Stomach (tissue), 9 donors: ENCODE data around the gene DTX3L. TPM values are rescaled to one million over a fixed set of nuclear protein-coding genes. Genes with fewer than 3 reads are reported as not detected.
A peak's percentile ranks its signal among the peaks of the same experiment; 100 is the strongest.

Experiments
- DNase-seq, 2 donors: peaks; one replicate each; pipeline versions ENCODE4 v3.0.0 to v3.0.0-alpha.2; 2013 to 2019
- H3K27ac ChIP-seq, 5 donors: fragments of 200-600 bp in 4 of 5; sonication (generic) in 4 of 5; one replicate each; pipeline ENCODE4 v1.5.1; 2013 to 2019; ENCODE audit warnings: mild to moderate bottlenecking in 1 of 5, moderate library complexity in 1 of 5
- H3K27me3 ChIP-seq, 3 donors: fragments of 200-600 bp; sonication (generic); one replicate each; pipeline ENCODE4 v1.5.1; 2017 to 2019; ENCODE audit warnings: mixed run types in 1 of 3
- H3K36me3 ChIP-seq, 4 donors: fragments of 200-600 bp; sonication (generic); 1 replicate in 3 of 4; 2 replicates in 1 of 4; pipeline ENCODE4 v1.5.1; 2016 to 2019
- H3K4me1 ChIP-seq, 4 donors: fragments of 200-600 bp; sonication (generic); one replicate each; pipeline ENCODE4 v1.5.1; 2016 to 2019
- H3K4me3 ChIP-seq, 4 donors: fragments of 200-600 bp; sonication (generic) in 3 of 4; one replicate each; pipeline ENCODE4 v1.5.1; 2016 to 2019; ENCODE audit warnings: mild to moderate bottlenecking in 1 of 4
- H3K9me3 ChIP-seq, 4 donors: fragments of 200-600 bp; sonication (generic); one replicate each; pipeline ENCODE4 v1.5.1; 2016 to 2019
- EP300 ChIP-seq: sonication (generic); formaldehyde crosslinking; IDR thresholded peaks from one replicate; pipeline ENCODE4 v1.6.1; 2017; ENCODE audit warnings: antibody characterized with exemption
- POLR2A ChIP-seq, 4 donors: fragments of 450-650 bp; IDR thresholded peaks; one replicate each; pipeline ENCODE4 v1.6.1; 2016; ENCODE audit warnings: antibody characterized with exemption in 4 of 4, control low read depth in 2 of 4, mild to moderate bottlenecking in 1 of 4, moderate library complexity in 1 of 4
- POLR2AphosphoS5 ChIP-seq, 3 donors: sonication (generic); formaldehyde crosslinking; IDR thresholded peaks; one replicate each; pipeline ENCODE4 v1.6.1; 2016; ENCODE audit warnings: antibody characterized with exemption in 3 of 3
- WGBS, 5 donors: extraction: QIAGEN DNeasy Blood & Tissue Kit in 3 of 5; methylation state at CpG; one replicate each; pipeline versions ENCODE4 v1.1.5 to v1.1.7; 2013 to 2018; 5-methylcytosine and 5-hydroxymethylcytosine counted together
- intact Hi-C: fragments of 100-400 bp; cut with DNase I; formaldehyde crosslinking; loops from one replicate; pipeline ENCODE4 v1.15.1; 2023; ENCODE audit warnings: low total_unique reads
- polyA plus RNA-seq, 3 donors: library from polyadenylated mRNA; stranded (reverse); fragments of 200-250 nt; gene quantifications; one replicate each; pipeline ENCODE4 v1.2.3, GENCODE V29; 2013
- total RNA-seq, 5 donors: library from RNA; depleted of rRNA; stranded (reverse); fragments of >200 nt; gene quantifications; one replicate each; pipeline versions ENCODE4 v1.1.0 to v1.2.3, GENCODE V29; 2014 to 2016
- TF ChIP-seq, protein P1 (sequence below), 7 experiments: fragments of 450-650 bp in 4 of 7; fragments of 200-600 bp in 3 of 7; sonication (generic) in 3 of 7; IDR thresholded peaks; one replicate each; pipeline ENCODE4 v1.5.1; 2016 to 2019; ENCODE audit warnings: antibody characterized with exemption in 7 of 7, control low read depth in 2 of 7, mild to moderate bottlenecking in 1 of 7
- donor health status: healthy with polysubstance abuse.
- donor health status: Bipolar disorder and iron deficiency.
- donor health status: healthy.

DTX3L gene
- total and polyA plus RNA-seq, 8 donors: 5.8 to 29.0 (median 15.1) TPM

GRCh38 chr3:122568755-122569154 is 4.6 kb downstream of the DTX3L start:
- H3K4me1 ChIP-seq: peaks cover 10 to 68% (median 34%) of the 10 kb centered on the region in 4 donors
- 48 to 62% (median 52%) methylated on average over 3 of the region's 3 CpGs for WGBS, 5 donors

GRCh38 chr3:122572940-122573412 is 8.8 kb downstream of the DTX3L start:
- peaks cover 0 to 4% (median 0%) of the 10 kb centered on the region in 3 donors for H3K27me3 ChIP-seq
- no peaks in the 10 kb centered on the region for H3K9me3 ChIP-seq
- peak; percentile 34 to 37 for DNase-seq
- peaks cover 0 to 45% (median 19%) of the 10 kb centered on the region in 4 donors for H3K4me1 ChIP-seq
- no peak for TF ChIP-seq EP300
- TF ChIP-seq, protein P1, sequence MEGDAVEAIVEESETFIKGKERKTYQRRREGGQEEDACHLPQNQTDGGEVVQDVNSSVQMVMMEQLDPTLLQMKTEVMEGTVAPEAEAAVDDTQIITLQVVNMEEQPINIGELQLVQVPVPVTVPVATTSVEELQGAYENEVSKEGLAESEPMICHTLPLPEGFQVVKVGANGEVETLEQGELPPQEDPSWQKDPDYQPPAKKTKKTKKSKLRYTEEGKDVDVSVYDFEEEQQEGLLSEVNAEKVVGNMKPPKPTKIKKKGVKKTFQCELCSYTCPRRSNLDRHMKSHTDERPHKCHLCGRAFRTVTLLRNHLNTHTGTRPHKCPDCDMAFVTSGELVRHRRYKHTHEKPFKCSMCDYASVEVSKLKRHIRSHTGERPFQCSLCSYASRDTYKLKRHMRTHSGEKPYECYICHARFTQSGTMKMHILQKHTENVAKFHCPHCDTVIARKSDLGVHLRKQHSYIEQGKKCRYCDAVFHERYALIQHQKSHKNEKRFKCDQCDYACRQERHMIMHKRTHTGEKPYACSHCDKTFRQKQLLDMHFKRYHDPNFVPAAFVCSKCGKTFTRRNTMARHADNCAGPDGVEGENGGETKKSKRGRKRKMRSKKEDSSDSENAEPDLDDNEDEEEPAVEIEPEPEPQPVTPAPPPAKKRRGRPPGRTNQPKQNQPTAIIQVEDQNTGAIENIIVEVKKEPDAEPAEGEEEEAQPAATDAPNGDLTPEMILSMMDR (IDR thresholded peaks at IDR 0.05): no peak
- no peak for TF ChIP-seq POLR2AphosphoS5 (IDR thresholded peaks at IDR 0.05)
- no peak for TF ChIP-seq POLR2A (IDR thresholded peaks at IDR 0.05)
- no peak overlapping the region for H3K4me3 ChIP-seq
- H3K36me3 ChIP-seq: peaks cover 27 to 64% (median 60%) of the 10 kb centered on the region in 4 donors
- intact Hi-C loops: no loop called here
- peak overlapping the region; percentile 13 to 50 (median 36) for H3K27ac ChIP-seq
- 32 to 47% (median 39%) methylated on average over 3 of the region's 3 CpGs for whole genome bisulfite sequencing, 5 donors

More at GRCh38 chr3:122568755-122569154, 4.6 kb downstream of the DTX3L start:
- Histone ChIP-seq H3K27me3 (no peaks in the 10 kb centered on the region), H3K27ac (peak overlapping the region in 3 of 5 donors; percentile 35 to 67 (median 37)), H3K4me3 (no peak overlapping the region), H3K36me3 (peaks cover 38 to 80% (median 78%) of the 10 kb centered on the region in 4 donors), H3K9me3 (no peaks in the 10 kb centered on the region)
- TF ChIP-seq, protein P1 (IDR thresholded peaks at IDR 0.05): no peak
- no peak for TF ChIP-seq POLR2AphosphoS5 (IDR thresholded peaks at IDR 0.05)
- no peak for TF ChIP-seq EP300
- no peak for TF ChIP-seq POLR2A (IDR thresholded peaks at IDR 0.05)
- no peak for DNase-seq
- intact Hi-C loops: no loop called here

- Histone ChIP-seq H3K27me3 (peaks cover 0 to 4% (median 0%) of the 10 kb centered on the region in 3 donors), H3K4me1 (peaks cover 0 to 24% (median 14%) of the 10 kb centered on the region in 4 donors), H3K9me3 (peaks cover 0 to 2% (median under 1%) of the 10 kb centered on the region in 4 donors), H3K4me3 (no peak overlapping the region), H3K36me3 (peaks cover 5 to 30% (median 27%) of the 10 kb centered on the region in 4 donors), H3K27ac (no peak overlapping the region)
- no peak for TF ChIP-seq POLR2AphosphoS5 (IDR thresholded peaks at IDR 0.05)
- no peak for TF ChIP-seq POLR2A (IDR thresholded peaks at IDR 0.05)
- no peak for TF ChIP-seq EP300
- TF ChIP-seq, protein P1 (IDR thresholded peaks at IDR 0.05): no peak
- intact Hi-C loops: no loop called here
- WGBS, 5 donors: 54 to 69% (median 68%) methylated on average over 8 of the region's 8 CpGs
- peak in 1 of 2 donors; percentile 22 for DNase-seq
These were observed 12.2 kb downstream of the DTX3L start for GRCh38 chr3:122576174-122576940.

DNA sequence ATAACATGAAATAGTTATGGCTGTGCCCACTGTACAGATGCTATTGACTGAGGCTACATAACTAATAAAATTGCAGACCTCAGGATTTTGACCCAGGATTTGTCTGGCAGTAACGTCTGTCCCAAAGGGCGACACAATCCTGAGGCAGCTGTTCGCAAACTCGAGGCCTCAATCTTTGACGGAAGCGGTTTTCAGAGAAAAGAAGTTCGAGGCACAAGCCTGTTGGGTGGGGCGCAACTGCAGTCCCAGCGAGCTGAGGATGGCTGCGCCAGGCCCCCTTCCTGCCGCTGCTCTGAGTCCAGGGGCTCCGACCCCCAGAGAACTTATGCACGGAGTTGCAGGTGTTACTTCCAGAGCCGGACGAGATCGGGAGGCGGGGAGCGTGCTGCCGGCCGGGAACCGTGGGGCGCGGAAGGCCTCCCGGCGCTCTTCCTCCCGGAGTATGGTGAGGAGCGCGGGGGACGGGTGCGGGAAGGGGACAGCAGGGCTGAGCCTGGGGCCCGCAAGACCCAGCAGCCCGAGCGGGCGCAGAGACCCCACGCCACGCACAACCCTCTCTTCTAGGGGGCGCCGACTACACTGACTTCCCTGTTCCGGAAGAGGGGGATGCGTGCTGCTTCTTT is 13.4 kb downstream of the DTX3L start, which contains the start of gene PARP15:
TSS of gene PARP15 (plus strand) at position 242 of the 623 bp plus-strand sequence. CDS start at position 260, 18 bp downstream.
- H3K4me1 ChIP-seq: peaks cover 0 to 24% (median 12%) of the 10 kb centered on the region in 4 donors
- H3K4me3 ChIP-seq: peak within 1 kb of the TSS; percentile 43 to 54 (median 48)
- peak in 1 of 2 donors; percentile 51 for DNase-seq
- H3K27ac ChIP-seq: peak within 1 kb of the TSS in 3 of 5 donors; percentile 30 to 71 (median 43)
- H3K36me3 ChIP-seq: peaks cover 0 to 18% (median 15%) of the 10 kb centered on the region in 4 donors
- intact Hi-C loops: no loop called here
- H3K9me3 ChIP-seq: peaks cover 0 to 14% (median 11%) of the 10 kb centered on the region in 4 donors
- 4 to 15% (median 8%) methylated on average over 16 to 40 of the region's 40 CpGs for WGBS, 5 donors
- TF ChIP-seq EP300 (no peak), POLR2AphosphoS5 (IDR thresholded peaks at IDR 0.05) (no peak), POLR2A (IDR thresholded peaks at IDR 0.05) (no peak)
- TF ChIP-seq, protein P1 (IDR thresholded peaks at IDR 0.05): no peak
- H3K27me3 ChIP-seq: peaks cover 0 to 4% (median 0%) of the 10 kb centered on the region in 3 donors
